GM18498 (cell line): ENCODE results near the gene DEPP1.
A peak's percentile ranks its signal among the peaks of the same experiment; 100 is the strongest.

Experiments
- ATAC-seq: cut with Tn5 transposase; IDR thresholded peaks from one replicate; pipeline ENCODE4 v1.9.1; 2021; ENCODE audit warnings: mild to moderate bottlenecking, moderate library complexity; ENCODE audit not compliant: unreplicated experiment

The DEPP1 gene

DNA sequence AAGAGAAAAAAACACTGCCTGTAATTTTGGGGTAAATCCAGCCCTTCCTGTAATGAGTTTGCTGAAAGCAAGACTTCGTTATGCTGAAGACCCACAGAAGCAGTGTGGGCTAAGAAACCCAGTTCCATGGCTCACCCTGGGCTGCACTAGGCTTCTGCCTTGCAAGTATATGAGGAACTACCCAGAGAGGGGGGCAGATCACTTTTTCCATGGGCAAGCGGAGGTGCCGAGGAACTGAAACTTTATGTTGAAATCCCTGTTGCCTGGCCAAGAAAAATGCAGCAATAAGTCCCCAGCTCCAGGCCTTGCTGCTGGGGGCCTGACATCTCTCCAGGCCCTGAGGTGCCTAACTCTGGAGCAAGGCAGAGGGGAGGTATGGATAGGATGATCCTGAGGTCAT is 10.5 kb downstream of the DEPP1 start:
- ATAC-seq = no peak

DNA sequence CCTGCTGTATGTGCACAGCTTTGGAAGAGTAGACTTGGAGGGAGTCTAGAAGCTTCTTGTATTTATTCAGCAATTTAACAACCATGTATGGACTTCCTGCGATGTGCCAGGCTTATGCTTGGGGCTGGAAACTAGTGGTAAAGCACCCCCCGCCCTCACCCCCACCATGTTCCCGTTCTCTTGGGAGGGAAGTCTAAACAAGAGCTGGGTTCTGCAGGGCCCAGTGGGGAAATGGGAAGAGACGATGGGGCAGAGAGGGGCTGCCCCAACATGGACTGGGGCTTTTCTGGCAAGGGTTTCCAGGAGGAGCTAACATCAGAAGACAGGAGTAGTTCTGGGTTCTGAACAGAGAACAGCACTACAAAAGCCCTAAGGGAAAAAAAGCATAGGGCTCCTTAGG is 11.0 kb downstream of the DEPP1 start:
- no peak for ATAC-seq

DNA sequence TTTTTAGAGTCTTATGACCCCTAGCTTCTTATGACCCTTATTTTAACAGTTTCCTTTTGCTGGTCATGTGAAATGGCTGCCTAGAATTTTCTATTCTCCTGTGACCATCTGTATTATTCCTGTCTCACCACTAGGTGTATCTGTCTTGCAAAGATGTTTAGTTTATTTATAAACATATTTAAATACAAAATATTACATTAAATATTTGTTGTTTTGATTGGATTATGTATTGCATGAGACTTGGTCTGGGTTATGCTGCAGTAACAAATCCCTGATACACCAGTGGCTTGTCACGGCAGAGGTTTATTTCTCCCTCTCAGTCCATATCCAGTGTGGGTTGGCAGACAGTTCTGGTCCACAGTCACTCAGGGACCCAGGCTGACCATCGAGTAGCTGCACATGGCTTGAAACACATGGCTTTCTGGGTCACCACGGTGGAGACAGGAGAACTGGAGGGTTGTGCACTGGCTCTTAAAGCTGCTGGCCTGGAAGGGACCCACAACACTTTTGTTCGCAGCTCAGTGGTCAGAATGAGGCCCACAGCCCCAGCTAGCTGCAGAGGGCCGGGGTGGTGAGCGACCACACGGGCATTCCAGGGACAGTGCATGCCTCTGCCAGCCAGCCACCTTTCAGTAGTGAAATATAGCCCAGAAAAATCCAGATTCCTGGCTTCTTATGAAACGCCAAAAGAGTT is 11.6 kb downstream of the DEPP1 start:
- no peak for ATAC-seq

DNA sequence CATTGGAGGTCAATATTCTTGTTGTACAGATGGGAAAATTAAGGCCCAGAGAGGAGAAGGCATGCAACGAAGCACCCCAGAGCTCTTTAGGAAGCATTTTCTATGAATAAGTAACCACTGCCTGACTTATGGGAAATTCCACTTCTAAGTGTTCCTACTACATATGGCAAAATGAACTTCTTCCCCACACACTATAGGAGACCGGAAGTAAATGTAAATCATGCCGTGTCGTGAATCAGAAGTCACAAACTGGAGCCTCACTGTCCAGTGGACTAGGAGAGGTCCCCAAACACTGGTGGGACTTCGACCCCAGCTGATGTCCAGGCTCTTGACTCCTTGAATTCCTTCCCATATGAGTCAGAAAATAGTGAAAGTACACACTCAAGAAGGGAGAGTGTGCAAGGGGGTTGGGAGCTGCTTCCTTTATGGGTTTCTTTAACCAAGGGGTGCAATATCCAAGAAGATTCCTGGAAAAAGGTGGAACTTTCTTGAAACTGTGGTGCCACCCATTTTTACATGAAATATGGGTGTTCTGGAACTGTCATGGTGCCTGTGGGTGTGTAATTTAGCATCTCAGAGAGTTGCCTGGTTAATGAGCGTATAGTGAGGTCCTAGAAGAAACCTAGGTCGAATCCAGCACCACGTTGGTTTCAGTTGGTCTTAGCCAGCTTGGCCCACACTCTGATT is 12.3 kb downstream of the DEPP1 start:
- ATAC-seq = peak; percentile 35

DNA sequence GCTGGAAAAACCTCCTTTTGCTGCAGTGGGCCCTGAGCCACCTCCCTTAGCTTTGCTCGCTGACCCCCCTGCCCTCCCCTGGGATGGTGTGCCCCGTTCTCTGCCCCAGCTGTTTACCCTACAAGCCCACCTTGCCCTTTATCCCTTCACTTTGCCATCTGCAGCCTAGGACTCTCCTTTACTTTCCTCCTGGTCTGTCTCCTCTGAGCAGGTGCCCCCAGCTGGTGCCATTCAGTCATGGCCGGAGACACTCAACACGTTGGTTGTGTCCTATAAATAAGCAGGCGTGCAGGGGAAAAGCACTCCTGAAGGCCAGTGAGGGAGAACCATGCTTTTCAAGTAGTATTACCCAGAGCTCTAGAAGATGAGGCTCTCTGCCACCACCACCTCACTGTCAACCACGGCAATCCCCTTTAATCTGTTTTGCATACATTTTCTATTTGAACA is 12.9 kb downstream of the DEPP1 start:
- peak; percentile 37 for ATAC-seq

DNA sequence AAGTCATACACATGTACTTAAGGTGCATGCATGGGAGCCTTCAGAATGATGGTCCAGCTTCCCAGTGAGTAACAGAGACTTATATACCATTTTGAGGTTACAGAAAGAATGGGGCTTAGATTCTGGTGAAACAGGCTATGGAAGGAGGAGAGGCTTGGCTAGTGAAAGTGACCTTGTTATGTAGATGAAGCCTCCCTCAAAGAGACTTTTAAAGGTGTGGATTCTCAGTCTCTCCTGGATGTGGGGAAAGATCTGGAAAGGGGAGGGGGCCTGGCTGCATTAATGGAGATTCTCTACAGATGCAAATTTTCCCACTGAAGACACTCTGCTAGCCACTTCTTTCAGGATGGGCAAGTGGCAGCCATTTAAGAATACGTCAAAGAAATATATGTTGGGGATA is 13.5 kb downstream of the DEPP1 start:
- ATAC-seq = no peak

GRCh38 chr10:44963772-44964633 is 14.6 kb downstream of the DEPP1 start:
- ATAC-seq = no peak

- no peak for ATAC-seq
Observed at GRCh38 chr10:44962870-44963738, 15.5 kb downstream of the DEPP1 start.

DNA sequence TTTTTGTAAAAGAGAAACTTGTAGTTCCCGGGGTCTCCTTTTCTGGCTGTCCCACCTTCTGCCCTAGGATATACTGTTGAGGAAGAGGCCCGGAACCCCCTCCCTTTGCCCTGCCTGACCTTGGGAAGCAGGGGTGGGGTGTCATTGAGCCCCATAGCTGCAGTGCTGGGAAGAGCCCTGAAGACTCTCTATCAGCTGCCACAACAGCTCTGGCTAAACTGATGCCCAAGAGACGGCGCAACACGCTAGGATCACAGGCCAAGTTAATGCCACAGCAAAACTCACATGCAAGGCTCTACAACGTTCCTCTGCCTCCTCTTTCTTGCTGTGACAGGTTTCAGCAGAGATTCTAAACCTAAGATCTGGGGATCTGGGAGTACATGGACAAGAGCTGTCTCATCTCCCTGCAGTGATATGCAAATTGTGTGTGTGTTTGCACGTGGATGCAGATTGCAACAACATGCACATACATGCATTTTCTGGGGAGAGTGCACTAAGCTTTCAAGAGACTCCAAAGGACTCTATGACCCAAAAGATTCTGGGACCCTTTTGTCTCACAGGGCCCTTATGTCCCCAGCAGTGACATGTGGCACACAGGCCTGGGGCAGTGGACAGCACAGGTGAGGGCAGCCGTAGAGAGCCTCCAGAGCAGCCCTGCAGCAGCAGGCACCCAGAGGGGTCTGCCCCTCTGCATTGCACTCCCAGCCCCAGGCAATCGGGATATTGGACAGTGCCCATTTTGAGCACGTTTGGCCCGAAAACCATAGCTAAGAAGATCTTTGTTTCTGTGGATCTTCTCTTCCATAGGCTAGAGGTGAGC is 16.5 kb downstream of the DEPP1 start:
- ATAC-seq = no peak

GRCh38 chr10:44961230-44961571 is 17.4 kb downstream of the DEPP1 start:
- ATAC-seq = no peak

- ATAC-seq = no peak
Observed at GRCh38 chr10:44960482-44961229, 18.0 kb downstream of the DEPP1 start.

DNA sequence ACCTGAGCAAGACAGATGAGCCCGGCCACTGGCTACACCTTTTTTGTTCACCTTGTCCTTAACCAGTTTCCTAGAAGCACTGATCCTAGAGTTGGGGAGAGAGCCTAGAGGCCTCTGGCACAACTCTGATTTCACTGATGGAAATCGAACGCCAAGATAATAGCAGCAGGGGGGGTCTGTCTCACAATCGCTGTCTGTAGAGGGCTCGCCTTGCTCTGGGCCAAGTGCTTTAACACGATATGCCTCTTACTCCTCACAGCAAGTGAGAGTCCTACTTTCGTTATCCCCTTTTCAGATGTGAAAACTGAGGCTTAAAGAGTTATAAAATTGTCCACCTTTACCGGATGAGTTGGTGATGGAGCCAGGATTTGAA is 18.5 kb downstream of the DEPP1 start:
- ATAC-seq = no peak

GRCh38 chr10:44959247-44960087 is 19.1 kb downstream of the DEPP1 start, which contains the start of gene RASSF4:
RASSF4 (plus strand) TSS chr10:44959802; CDS start chr10:44970203, 10,401 bp downstream.
- ATAC-seq = peak; percentile 98

GRCh38 chr10:44958898-44959246 is 19.7 kb downstream of the DEPP1 start:
- ATAC-seq = no peak

GRCh38 chr10:44958196-44958897 is 20.3 kb downstream of the DEPP1 start:
- no peak for ATAC-seq

- ATAC-seq = no peak
Observed at GRCh38 chr10:44956717-44957706, 21.6 kb downstream of the DEPP1 start.

- no peak for ATAC-seq
Observed at GRCh38 chr10:44956226-44956625, 22.4 kb downstream of the DEPP1 start.
